SK-N-SH treated with all-trans-retinoic acid at 6 μM for 48 hours (cell line): ENCODE measurements around the gene PRKCE.

Experiments used
- RARB ChIP-seq: fragments of 250-450 bp; sonication (Bioruptor Pico); IDR thresholded peaks from 2 replicates; pipeline ENCODE4 v1.8.0; 2021; ENCODE audit warnings: mild to moderate bottlenecking, moderate library complexity
- ZNF8 ChIP-seq: fragments of 450-650 bp; formaldehyde crosslinking; IDR thresholded peaks from 2 replicates; pipeline ENCODE4 v1.5.0; 2020; ENCODE audit warnings: mild to moderate bottlenecking, moderate library complexity

DNA sequence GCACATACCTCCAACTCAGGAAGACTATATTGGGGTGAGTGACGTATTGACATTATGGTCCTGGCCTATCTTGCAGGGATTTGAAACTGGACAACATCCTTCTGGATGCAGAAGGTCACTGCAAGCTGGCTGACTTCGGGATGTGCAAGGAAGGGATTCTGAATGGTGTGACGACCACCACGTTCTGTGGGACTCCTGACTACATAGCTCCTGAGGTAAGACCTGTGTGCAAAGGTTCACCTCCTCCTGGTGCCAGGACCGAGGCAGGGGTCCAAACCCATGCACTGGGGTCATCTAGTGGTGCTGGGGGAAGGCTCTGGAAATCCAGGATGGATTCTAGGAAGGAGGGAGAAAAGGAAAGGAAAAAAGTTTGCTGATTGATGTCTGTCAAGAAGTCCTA lies 493.5 kb downstream of the PRKCE start:
- TF ChIP-seq RARB (no peak), ZNF8 (CRISPR knock-in tag) (no peak)
